WTC11 (cell line): Measurements from ENCODE around the gene MRFAP1. TPM values are rescaled to one million over a fixed set of nuclear protein-coding genes. Genes with fewer than 3 reads are reported as not detected.
A peak's percentile ranks its signal among the peaks of the same experiment; 100 is the strongest.

Experiments used
- ATAC-seq: fragments of 200-7000 bp; cut with Tn5 transposase; 2 replicates; pipeline ENCODE4 v1.10.0; 2021; ENCODE audit warnings: mild to moderate bottlenecking, moderate library complexity
- CTCF ChIA-PET: fragments of 300-600 bp; sonication (Branson Sonifier 250); formaldehyde crosslinking; loops from one replicate; lab custom pipeline; 2021; ENCODE audit warnings: antibody characterized with exemption; lab: Charles Lee
- POLR2A ChIA-PET: fragments of 350-600 bp; sonication (Branson Sonifier 250); formaldehyde crosslinking; loops from one replicate; lab custom pipeline; 2021; ENCODE audit warnings: antibody characterized with exemption; lab: Charles Lee
- DNase-seq: peaks from one replicate; pipeline ENCODE4 v3.0.0; 2021; ENCODE audit warnings: low spot score
- H3K27ac Mint-ChIP-seq: 2 replicates; pipeline ENCODE4 v1.8.0; 2021; ENCODE audit warnings: mixed read lengths
- H3K27me3 Mint-ChIP-seq: 2 replicates; pipeline ENCODE4 v1.8.0; 2021; ENCODE audit warnings: low read depth, mild to moderate bottlenecking, moderate library complexity, mixed read lengths
- H3K36me3 Mint-ChIP-seq: 2 replicates; pipeline ENCODE4 v1.8.0; 2021; ENCODE audit warnings: mixed read lengths
- H3K4me1 Mint-ChIP-seq: 2 replicates; pipeline ENCODE4 v1.8.0; 2022; ENCODE audit warnings: mixed read lengths
- H3K4me3 Mint-ChIP-seq: 2 replicates; pipeline ENCODE4 v1.8.0; 2021; ENCODE audit warnings: mild to moderate bottlenecking, moderate library complexity, mixed read lengths
- H3K9me3 Mint-ChIP-seq: 2 replicates; pipeline ENCODE4 v1.8.0; 2021; ENCODE audit warnings: mixed read lengths
- CBFB ChIP-seq: sonication (generic); formaldehyde crosslinking; IDR thresholded peaks from 2 replicates; pipeline ENCODE4 v1.8.1; 2022; ENCODE audit warnings: mild to moderate bottlenecking, low read depth, missing genetic modification reagents
- EMX1 ChIP-seq: fragments of 250-450 bp; sonication (Bioruptor Pico); IDR thresholded peaks from 2 replicates; pipeline ENCODE4 v1.8.0; 2021; ENCODE audit warnings: mild to moderate bottlenecking
- ESRRA ChIP-seq: sonication (generic); formaldehyde crosslinking; IDR thresholded peaks from 2 replicates; pipeline ENCODE4 v1.8.1; 2022; ENCODE audit warnings: mild to moderate bottlenecking, missing genetic modification reagents, borderline replicate concordance
- GABPB1 ChIP-seq: sonication (generic); formaldehyde crosslinking; IDR thresholded peaks from 2 replicates; pipeline ENCODE4 v1.8.1; 2023; ENCODE audit warnings: mild to moderate bottlenecking, missing genetic modification reagents
- NFATC4 ChIP-seq: fragments of 250-450 bp; sonication (Bioruptor Pico); IDR thresholded peaks from 2 replicates; pipeline ENCODE4 v1.9.0; 2021; ENCODE audit warnings: mild to moderate bottlenecking
- NFYB ChIP-seq: sonication (generic); formaldehyde crosslinking; conservative IDR thresholded peaks from 2 replicates; pipeline ENCODE4 v1.8.0; 2022; ENCODE audit warnings: low read depth, missing genetic modification reagents
- NR2C2 ChIP-seq: sonication (generic); formaldehyde crosslinking; IDR thresholded peaks from 2 replicates; pipeline ENCODE4 v1.8.0; 2022; ENCODE audit warnings: mild to moderate bottlenecking, missing genetic modification reagents
- NR3C1 ChIP-seq: sonication (generic); formaldehyde crosslinking; conservative IDR thresholded peaks from 2 replicates; pipeline ENCODE4 v1.8.1; 2023; ENCODE audit warnings: low read depth, mild to moderate bottlenecking, missing genetic modification reagents
- TEAD1 ChIP-seq: sonication (generic); formaldehyde crosslinking; IDR thresholded peaks from 2 replicates; pipeline ENCODE4 v1.8.0; 2022; ENCODE audit warnings: mild to moderate bottlenecking, missing genetic modification reagents
- TEAD4 ChIP-seq: sonication (generic); formaldehyde crosslinking; IDR thresholded peaks from 2 replicates; pipeline ENCODE4 v1.8.0; 2022; ENCODE audit warnings: mild to moderate bottlenecking, missing genetic modification reagents
- ZBTB21 ChIP-seq: sonication (generic); formaldehyde crosslinking; IDR thresholded peaks from 2 replicates; pipeline ENCODE4 v1.8.1; 2023; ENCODE audit warnings: mild to moderate bottlenecking, missing genetic modification reagents, borderline replicate concordance
- ZNF121 ChIP-seq: sonication (generic); formaldehyde crosslinking; IDR thresholded peaks from 2 replicates; pipeline ENCODE4 v1.8.0; 2023; ENCODE audit warnings: missing genetic modification reagents
- ZNF396 ChIP-seq: fragments of 250-450 bp; sonication (Bioruptor Pico); IDR thresholded peaks from 2 replicates; pipeline ENCODE4 v1.8.0; 2021; ENCODE audit warnings: mild to moderate bottlenecking, moderate library complexity, borderline replicate concordance
- ZNF671 ChIP-seq: fragments of 250-450 bp; sonication (Bioruptor Pico); IDR thresholded peaks from 2 replicates; pipeline ENCODE4 v1.8.0; 2021; ENCODE audit warnings: mild to moderate bottlenecking
- total RNA-seq: library from RNA; stranded (reverse); gene quantifications from 3 replicates; pipeline ENCODE4 v1.2.3, GENCODE V29; 2021
- TF ChIP-seq, protein P1 (sequence below): fragments of 250-450 bp; sonication (Bioruptor Pico); conservative IDR thresholded peaks from 2 replicates; pipeline ENCODE4 v1.9.0; 2021; ENCODE audit warnings: mild to moderate bottlenecking
- TF ChIP-seq, protein P2 (sequence below): fragments of 200-600 bp; IDR thresholded peaks from 2 replicates; pipeline ENCODE4 v1.8.0; 2022; ENCODE audit warnings: antibody characterized with exemption
- TF ChIP-seq, protein P3 (sequence below): sonication (generic); formaldehyde crosslinking; IDR thresholded peaks from 2 replicates; pipeline ENCODE4 v1.8.1; 2023; ENCODE audit warnings: mild to moderate bottlenecking, missing genetic modification reagents
- TF ChIP-seq, protein P4 (sequence below): fragments of 250-450 bp; sonication (Bioruptor Pico); IDR thresholded peaks from 2 replicates; pipeline ENCODE4 v1.9.0; 2021; ENCODE audit warnings: mild to moderate bottlenecking
- TF ChIP-seq, protein P5 (sequence below): fragments of 250-450 bp; sonication (Bioruptor Pico); IDR thresholded peaks from 2 replicates; pipeline ENCODE4 v1.9.0; 2021; ENCODE audit warnings: mild to moderate bottlenecking
- TF ChIP-seq, protein P6 (sequence below): sonication (generic); formaldehyde crosslinking; conservative IDR thresholded peaks from 2 replicates; pipeline ENCODE4 v1.8.1; 2022; ENCODE audit warnings: mild to moderate bottlenecking, missing genetic modification reagents

Gene MRFAP1
- total RNA-seq, 1 experiment from 2014 or later: 319 TPM

DNA sequence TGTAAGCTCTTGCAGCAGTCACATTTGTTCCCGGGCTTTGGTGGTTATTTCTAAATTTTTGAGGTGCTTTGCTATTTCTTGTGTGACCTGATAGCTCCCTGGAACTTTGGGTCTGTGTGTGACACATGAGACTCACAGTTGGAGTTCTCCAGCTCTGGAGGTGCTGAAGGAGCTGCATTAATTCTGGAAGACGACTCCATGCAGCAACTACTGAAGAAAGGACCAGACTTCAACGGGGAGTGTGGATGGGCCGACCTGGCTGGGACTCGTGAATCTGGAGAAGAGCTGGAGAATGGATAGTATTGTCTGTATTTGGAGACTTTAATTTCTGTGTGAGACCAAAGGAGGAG, 1.5 kb downstream of the MRFAP1 start:
- peaks cover 26% of the 10 kb centered on the region for H3K36me3 Mint-ChIP-seq
- H3K27ac Mint-ChIP-seq: peak overlapping the region; percentile 99
- peak overlapping the region; percentile 100 for H3K4me3 Mint-ChIP-seq
- ATAC-seq (no peak), DNase-seq (no peak)
- H3K4me1 Mint-ChIP-seq: peaks cover 22% of the 10 kb centered on the region
- H3K9me3 Mint-ChIP-seq: no peaks in the 10 kb centered on the region
- H3K27me3 Mint-ChIP-seq: peaks cover under 1% of the 10 kb centered on the region; the same call in 1 of the 2 replicates
- POLR2A ChIA-PET: no interaction called here
- TF ChIP-seq NR2C2 (CRISPR knock-in tag): no peak
- no peak for TF ChIP-seq ZNF396
- TF ChIP-seq, protein P1, sequence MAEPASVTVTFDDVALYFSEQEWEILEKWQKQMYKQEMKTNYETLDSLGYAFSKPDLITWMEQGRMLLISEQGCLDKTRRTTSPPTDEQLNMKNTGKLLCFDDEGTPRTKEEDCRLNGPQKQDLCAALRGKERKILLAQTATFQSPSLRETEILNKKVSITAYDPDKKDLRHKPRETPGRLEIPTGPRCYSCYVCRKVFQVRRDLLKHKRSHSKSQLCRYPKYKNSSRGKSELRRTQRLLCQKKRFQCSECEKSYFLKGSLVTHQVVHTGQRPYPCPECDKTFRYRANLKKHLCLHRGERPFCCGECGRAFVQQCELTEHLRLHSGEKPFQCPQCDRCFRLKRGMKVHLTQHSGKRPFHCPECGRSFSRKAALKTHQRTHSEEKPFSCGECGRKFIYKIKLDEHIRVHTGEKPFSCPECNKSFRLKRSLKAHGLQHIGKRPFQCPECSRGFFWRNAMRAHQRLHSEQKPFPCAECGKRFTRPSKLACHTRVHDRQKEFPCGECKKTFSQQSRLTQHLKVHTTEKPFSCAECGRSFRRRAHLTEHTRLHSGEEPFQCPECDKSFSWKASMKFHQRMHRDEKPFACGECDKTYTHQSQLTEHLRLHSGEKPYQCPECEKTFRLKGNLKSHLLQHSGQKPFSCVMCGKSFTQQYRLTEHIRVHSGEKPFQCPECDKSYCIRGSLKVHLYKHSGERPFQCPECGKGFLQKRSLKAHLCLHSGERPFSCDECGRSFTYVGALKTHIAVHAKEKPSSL (CRISPR knock-in tag): no peak
- TF ChIP-seq NR3C1 (CRISPR knock-in tag): no peak
- TF ChIP-seq, protein P2, sequence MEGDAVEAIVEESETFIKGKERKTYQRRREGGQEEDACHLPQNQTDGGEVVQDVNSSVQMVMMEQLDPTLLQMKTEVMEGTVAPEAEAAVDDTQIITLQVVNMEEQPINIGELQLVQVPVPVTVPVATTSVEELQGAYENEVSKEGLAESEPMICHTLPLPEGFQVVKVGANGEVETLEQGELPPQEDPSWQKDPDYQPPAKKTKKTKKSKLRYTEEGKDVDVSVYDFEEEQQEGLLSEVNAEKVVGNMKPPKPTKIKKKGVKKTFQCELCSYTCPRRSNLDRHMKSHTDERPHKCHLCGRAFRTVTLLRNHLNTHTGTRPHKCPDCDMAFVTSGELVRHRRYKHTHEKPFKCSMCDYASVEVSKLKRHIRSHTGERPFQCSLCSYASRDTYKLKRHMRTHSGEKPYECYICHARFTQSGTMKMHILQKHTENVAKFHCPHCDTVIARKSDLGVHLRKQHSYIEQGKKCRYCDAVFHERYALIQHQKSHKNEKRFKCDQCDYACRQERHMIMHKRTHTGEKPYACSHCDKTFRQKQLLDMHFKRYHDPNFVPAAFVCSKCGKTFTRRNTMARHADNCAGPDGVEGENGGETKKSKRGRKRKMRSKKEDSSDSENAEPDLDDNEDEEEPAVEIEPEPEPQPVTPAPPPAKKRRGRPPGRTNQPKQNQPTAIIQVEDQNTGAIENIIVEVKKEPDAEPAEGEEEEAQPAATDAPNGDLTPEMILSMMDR: no peak
- TF ChIP-seq TEAD1: no peak
- TF ChIP-seq NFATC4 (CRISPR knock-in tag): no peak
- no peak for TF ChIP-seq ZNF671 (CRISPR knock-in tag)
- TF ChIP-seq, protein P3, sequence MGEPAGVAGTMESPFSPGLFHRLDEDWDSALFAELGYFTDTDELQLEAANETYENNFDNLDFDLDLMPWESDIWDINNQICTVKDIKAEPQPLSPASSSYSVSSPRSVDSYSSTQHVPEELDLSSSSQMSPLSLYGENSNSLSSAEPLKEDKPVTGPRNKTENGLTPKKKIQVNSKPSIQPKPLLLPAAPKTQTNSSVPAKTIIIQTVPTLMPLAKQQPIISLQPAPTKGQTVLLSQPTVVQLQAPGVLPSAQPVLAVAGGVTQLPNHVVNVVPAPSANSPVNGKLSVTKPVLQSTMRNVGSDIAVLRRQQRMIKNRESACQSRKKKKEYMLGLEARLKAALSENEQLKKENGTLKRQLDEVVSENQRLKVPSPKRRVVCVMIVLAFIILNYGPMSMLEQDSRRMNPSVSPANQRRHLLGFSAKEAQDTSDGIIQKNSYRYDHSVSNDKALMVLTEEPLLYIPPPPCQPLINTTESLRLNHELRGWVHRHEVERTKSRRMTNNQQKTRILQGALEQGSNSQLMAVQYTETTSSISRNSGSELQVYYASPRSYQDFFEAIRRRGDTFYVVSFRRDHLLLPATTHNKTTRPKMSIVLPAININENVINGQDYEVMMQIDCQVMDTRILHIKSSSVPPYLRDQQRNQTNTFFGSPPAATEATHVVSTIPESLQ (CRISPR knock-in tag): no peak
- no peak for TF ChIP-seq TEAD4
- no peak for TF ChIP-seq EMX1 (CRISPR knock-in tag)
- TF ChIP-seq ZBTB21 (CRISPR knock-in tag): no peak
- no peak for TF ChIP-seq GABPB1
- TF ChIP-seq, protein P4, sequence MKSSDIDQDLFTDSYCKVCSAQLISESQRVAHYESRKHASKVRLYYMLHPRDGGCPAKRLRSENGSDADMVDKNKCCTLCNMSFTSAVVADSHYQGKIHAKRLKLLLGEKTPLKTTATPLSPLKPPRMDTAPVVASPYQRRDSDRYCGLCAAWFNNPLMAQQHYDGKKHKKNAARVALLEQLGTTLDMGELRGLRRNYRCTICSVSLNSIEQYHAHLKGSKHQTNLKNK: no peak
- no peak for TF ChIP-seq CBFB (CRISPR knock-in tag)
- TF ChIP-seq, protein P5, sequence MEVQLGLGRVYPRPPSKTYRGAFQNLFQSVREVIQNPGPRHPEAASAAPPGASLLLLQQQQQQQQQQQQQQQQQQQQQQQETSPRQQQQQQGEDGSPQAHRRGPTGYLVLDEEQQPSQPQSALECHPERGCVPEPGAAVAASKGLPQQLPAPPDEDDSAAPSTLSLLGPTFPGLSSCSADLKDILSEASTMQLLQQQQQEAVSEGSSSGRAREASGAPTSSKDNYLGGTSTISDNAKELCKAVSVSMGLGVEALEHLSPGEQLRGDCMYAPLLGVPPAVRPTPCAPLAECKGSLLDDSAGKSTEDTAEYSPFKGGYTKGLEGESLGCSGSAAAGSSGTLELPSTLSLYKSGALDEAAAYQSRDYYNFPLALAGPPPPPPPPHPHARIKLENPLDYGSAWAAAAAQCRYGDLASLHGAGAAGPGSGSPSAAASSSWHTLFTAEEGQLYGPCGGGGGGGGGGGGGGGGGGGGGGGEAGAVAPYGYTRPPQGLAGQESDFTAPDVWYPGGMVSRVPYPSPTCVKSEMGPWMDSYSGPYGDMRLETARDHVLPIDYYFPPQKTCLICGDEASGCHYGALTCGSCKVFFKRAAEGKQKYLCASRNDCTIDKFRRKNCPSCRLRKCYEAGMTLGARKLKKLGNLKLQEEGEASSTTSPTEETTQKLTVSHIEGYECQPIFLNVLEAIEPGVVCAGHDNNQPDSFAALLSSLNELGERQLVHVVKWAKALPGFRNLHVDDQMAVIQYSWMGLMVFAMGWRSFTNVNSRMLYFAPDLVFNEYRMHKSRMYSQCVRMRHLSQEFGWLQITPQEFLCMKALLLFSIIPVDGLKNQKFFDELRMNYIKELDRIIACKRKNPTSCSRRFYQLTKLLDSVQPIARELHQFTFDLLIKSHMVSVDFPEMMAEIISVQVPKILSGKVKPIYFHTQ (CRISPR knock-in tag): no peak
- TF ChIP-seq ZNF121 (CRISPR knock-in tag): no peak
- TF ChIP-seq NFYB (CRISPR knock-in tag): no peak
- TF ChIP-seq, protein P6, sequence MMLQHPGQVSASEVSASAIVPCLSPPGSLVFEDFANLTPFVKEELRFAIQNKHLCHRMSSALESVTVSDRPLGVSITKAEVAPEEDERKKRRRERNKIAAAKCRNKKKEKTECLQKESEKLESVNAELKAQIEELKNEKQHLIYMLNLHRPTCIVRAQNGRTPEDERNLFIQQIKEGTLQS (CRISPR knock-in tag): no peak
- TF ChIP-seq ESRRA (CRISPR knock-in tag): no peak
- TF ChIP-seq, all 79 proteins: peak for 0
- CTCF ChIA-PET: interaction anchor here (0.6 to 1.6 kb wide), 4 partner anchors 22 to 310 kb away, joined by 3 to 4 read pairs (median 4); no protein-coding TSS in a partner anchor
